ENCODE data around the gene SCN11A.

The SCN11A gene

DNA sequence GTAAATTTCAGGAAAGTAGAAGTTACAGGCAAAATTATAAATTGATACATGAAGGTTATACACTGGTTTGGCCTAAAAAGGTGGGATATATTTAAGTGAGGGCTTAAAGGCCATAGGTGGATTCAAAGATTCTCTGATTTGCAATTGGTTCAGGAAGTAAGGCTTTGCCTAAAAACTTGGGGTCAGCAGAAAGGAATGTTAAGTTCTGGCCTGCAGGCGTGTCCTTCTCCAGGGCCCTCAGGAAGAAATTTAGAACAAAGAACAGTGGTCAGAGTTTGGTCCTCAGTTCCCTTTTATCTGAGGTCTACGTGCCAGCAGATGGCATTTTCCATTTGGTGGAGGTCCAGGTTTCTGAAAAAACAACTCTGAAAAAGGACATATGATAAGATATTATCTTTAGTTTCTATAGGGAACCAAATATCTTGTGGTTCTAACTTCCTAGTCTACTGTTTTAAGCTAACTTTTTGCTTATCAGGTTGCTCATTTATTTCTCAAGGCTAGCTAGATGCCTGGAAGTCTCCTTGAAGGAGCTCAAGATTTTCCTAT, 40.5 kb downstream of the SCN11A start:
- DNase-seq (ENCODE audit: low read depth in 3 of 3, low spot score in 1 of 3), result no peak

DNA sequence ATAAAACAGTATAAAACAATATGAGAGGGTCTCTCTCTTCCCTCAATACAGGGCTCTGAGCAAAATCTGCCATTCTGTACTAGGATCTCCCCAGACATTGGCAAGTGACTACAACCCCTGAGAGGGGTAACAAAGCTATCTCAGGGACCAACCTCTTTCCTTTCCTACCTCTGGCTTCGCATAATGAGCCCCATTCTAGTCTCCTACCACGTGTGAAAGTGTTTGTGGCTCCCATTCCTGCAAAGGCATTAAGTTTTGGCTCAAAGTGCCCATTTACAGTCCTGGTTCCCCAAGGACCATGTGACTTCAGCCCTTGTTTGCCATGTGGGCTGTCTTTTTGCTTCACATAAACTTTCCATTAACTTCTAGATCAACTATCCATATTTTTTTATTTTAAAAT, 46.4 kb downstream of the SCN11A start:
- no peak for DNase-seq (ENCODE audit: low read depth in 3 of 3, low spot score in 1 of 3)
